ENCODE results near the gene TUBGCP3.
"Not testable (repeated sequence)": the region's sequence is repeated elsewhere in the genome, so short reads cannot be mapped to it uniquely, and the experiment has no call there.

GRCh38 chr13:112548975-112549374 lies 39.0 kb downstream of the TUBGCP3 start:
- TF ChIP-seq, protein P1, sequence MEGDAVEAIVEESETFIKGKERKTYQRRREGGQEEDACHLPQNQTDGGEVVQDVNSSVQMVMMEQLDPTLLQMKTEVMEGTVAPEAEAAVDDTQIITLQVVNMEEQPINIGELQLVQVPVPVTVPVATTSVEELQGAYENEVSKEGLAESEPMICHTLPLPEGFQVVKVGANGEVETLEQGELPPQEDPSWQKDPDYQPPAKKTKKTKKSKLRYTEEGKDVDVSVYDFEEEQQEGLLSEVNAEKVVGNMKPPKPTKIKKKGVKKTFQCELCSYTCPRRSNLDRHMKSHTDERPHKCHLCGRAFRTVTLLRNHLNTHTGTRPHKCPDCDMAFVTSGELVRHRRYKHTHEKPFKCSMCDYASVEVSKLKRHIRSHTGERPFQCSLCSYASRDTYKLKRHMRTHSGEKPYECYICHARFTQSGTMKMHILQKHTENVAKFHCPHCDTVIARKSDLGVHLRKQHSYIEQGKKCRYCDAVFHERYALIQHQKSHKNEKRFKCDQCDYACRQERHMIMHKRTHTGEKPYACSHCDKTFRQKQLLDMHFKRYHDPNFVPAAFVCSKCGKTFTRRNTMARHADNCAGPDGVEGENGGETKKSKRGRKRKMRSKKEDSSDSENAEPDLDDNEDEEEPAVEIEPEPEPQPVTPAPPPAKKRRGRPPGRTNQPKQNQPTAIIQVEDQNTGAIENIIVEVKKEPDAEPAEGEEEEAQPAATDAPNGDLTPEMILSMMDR (IDR thresholded peaks at IDR 0.05; ENCODE audit: insufficient read depth, low read depth, low read length): not testable (repeated sequence)
- not testable (repeated sequence) for TF ChIP-seq EZH2 (IDR thresholded peaks at IDR 0.05; ENCODE audit: insufficient read depth, low read length)
